IPS-18c (cell line): Measurements from ENCODE around the gene ATG14.
"Not testable (repeated sequence)": the region's sequence is repeated elsewhere in the genome, so short reads cannot be mapped to it uniquely, and the experiment has no call there.

Experiments used
- H3K4me3 ChIP-seq: 2 replicates; pipeline ENCODE4 v1.7.0; 2013; ENCODE audit warnings: low read depth, mild to moderate bottlenecking, low read length, moderate library complexity; ENCODE audit not compliant: insufficient read depth
- H3K9me3 ChIP-seq: one replicate; pipeline ENCODE4 v1.6.1; 2013; ENCODE audit warnings: mild to moderate bottlenecking, low read length, moderate library complexity; ENCODE audit not compliant: control insufficient read depth, insufficient read depth

The ATG14 gene

DNA sequence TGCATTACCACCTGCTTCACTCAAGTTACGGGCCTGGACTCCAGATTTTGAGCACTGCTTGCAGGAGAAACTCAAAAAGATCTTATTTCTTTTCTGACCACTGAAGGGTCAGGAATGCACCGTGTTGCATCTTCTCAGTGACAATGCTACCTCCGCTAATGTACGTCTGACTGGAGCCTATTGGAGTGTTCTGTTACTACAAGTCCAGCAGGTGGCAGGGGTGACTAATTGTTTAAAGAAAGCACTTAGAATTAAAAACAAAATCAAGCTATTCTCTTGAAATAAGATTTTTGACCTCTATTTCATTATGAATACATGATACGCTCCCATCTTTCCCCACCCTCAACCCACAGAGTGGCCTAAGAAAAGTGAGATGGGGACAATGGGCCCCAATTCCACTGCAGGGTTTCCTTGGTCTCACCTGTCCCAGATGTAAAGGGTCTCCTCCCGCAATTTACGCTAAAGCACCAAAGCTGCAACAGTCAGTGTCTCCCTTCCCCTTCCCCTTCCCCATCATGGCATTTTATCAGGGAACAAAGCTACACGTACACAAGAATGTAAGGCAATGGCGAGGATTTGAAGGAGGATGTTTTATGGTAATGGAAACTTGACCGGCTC, 26.5 kb upstream of the ATG14 start:
- Histone ChIP-seq H3K4me3 (no peak overlapping the region), H3K9me3 (no peaks in the 10 kb centered on the region)

GRCh38 chr14:55436931-55437330, 25.3 kb upstream of the ATG14 start:
- H3K9me3 ChIP-seq, result no peaks in the 10 kb centered on the region
- no peak overlapping the region for H3K4me3 ChIP-seq

DNA sequence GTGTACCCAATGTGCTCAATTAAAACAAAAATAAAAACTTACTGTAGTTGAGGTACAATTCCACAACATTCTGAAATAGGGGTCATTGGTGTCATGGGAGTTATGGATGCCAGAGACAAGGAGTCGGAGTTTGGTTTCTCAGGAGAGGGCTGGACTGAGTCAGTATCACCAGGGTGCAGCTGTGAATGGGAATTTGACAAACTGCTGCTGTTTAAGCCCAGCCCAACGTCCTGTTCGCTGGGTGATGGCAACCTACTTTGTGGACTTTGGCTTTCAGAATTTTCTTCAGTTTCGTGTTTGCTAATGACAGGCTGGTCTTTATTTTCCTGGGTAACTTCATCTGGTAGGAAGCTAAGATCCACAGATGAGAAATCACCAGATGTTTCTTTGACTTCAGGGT, 24.9 kb upstream of the ATG14 start:
- no peaks in the 10 kb centered on the region for H3K9me3 ChIP-seq
- H3K4me3 ChIP-seq, result no peak overlapping the region

DNA sequence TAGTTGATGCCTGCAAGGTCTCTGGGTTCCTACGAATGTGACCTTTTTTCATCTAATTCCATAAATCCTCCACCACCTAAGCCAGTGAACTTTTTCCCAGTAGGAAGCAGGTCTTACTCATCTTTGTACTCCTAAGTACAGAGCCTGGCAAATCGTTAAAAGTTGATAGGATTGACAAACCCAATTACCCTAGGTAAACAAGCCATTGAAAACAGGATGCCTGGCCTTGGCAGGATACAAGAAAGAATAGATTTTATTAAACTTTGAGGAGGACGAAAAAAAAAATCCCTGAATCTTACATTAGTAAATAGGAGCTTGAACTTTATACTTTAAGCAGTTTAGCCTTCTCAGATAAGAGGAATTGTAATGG, 23.2 kb upstream of the ATG14 start:
- no peaks in the 10 kb centered on the region for H3K9me3 ChIP-seq
- H3K4me3 ChIP-seq, result no peak overlapping the region

DNA sequence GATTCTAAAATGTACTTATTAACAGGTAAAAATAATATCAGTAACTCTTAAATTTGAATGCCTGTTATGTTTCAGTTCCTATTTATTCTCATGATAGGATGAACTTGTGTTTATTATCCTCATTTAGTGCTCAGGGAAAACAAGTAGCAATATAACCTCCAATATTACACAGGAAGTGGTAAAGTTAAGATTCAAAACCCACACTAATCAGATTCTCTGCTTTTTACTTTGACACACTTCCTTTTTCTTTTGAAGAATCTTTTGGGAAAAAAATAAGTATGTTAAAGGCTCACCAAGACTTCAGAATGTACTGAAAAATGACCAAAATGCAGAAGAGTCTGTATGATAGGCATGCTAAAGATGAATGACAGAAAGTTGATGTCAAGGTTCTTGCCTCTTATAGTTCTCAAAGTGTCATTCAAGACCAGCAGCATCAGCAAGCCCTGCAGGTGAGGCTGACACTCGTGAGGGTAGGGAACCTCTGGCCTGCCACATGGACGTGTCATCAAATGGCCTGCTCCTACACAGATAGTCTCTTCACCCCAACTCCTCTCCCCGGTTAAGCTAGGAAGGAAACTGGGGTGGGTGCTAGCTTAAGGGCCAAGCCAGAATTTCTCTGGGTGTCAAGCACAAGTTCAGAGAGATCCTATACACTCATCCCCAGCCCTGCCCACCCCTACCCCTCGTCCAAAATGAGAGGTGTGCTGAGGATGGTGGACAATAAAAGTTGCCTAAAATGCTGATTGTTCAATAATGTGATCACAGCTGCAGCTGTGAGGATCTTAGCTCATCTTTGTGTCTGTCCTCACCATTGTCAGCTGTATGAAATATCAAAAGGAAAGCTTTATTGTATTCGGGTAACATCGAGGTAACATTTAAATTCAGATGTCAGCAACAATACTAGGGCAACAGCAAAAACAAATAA, 22.5 kb upstream of the ATG14 start:
- H3K4me3 ChIP-seq, result no peak overlapping the region
- H3K9me3 ChIP-seq, result no peaks in the 10 kb centered on the region

DNA sequence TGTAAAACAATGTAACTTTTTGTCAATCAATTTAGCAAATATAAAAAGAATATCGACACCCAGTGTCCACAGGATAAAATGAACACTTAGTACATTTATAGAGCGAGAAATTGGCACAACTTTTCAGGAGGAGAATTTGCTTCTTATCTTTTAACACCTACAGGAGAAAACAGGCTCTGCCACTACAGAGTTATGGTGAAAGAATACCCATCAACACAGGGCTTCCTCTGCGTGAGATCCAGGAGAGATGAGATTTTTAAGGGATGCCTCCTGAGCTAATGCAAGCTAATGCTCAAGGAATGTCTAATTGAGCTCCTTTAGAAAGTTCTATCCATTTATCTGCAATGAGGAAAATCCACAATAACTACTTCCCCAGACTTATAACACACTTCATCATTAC, 21.0 kb upstream of the ATG14 start:
- Histone ChIP-seq H3K9me3 (no peaks in the 10 kb centered on the region), H3K4me3 (no peak overlapping the region)

DNA sequence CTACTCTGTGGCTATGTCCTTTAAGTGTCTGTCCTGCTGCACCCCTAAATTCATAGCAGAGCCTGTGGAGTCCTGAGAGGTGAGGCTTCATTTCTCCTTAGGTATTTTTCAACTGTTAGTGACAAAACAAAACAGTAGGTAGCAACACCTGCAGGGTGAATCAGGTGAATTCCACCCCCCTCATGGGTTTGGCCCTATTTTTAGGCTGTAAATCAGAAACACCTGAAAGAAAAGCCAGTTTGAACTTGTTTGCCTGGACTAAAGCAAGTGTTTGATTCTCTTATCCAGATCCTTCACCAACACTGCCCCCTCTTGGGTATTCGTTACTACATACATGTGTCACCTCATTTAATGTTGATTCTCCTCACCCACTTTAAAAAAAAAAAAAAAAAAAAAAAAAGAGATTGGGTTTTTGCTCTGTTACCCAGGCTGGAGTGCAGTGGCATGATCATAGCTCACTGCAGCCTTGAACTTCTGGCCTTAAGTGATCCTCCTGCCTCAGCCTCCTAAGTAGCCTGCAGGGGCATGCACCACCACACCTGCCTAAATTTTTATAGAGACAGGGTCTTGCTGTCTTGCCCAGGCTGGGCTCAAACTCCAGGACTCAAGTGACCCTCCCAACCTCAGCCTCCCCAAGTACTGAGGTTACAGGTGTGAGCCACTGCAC, 18.5 kb upstream of the ATG14 start:
- no peak overlapping the region for H3K4me3 ChIP-seq
- H3K9me3 ChIP-seq, result no peaks in the 10 kb centered on the region

DNA sequence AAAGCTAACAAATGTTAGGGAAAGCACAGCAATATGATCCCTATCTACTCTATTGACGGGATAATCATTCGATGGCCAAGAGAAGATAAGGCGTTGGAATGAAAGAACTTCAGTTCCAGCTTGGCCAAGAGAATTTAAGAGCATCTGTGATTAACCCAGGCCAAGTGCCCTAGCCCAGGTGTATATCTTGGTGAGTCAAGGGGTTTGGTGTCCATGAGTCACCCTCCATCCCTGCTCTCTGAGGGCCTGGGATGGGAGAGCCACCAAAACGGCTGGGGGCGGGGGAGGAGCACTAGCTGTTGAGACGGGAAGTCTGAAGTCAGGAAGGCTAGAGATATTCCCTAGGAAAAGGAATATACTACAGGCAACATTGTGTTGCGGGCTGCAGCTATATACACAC, 15.8 kb upstream of the ATG14 start:
- H3K4me3 ChIP-seq, result no peak overlapping the region
- H3K9me3 ChIP-seq, result no peaks in the 10 kb centered on the region

DNA sequence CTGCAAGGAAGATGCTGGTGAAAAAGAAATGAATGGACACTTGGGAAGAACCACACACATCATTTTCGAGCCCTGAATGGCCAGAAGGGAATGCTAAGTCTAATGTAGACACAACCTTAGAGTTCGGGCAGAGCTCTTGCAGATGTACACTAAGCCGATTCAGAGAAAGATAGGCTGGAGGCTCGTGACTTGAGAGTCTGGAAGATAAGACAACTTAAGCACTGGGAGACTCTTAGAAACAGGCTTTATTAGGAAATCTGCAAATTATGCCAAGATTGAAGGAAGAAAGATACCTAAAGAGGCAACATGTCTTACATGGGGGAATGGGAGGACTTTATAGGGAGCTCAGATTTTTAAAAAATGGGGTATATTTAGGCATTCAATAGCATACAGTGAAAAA, 15.3 kb upstream of the ATG14 start:
- no peaks in the 10 kb centered on the region for H3K9me3 ChIP-seq
- no peak overlapping the region for H3K4me3 ChIP-seq

- Histone ChIP-seq H3K9me3 (no peaks in the 10 kb centered on the region), H3K4me3 (no peak overlapping the region)
Measured at GRCh38 chr14:55425091-55425490, 13.5 kb upstream of the ATG14 start.

- no peak overlapping the region for H3K4me3 ChIP-seq
- no peaks in the 10 kb centered on the region for H3K9me3 ChIP-seq
Measured at GRCh38 chr14:55423969-55424368, 12.3 kb upstream of the ATG14 start.

DNA sequence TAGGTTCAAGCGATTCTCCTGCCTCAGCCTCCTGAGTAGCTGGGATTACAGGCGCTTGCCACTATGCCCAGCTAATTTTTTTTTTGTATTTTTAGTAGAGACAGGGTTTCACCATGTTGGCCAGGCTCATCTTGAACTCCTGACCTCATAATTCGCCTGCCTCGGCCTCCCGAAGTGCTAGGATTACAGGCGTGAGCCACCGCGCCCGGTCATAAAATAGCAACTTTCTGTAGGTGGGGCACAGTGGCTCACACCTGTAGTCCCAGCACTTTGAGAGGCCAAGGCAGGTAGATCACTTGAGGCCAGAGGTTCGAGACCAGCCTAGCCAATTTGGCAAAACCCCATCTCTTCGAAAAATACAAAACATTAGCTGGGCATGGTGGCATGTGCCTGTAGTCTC, 10.7 kb upstream of the ATG14 start:
- H3K9me3 ChIP-seq, H3K4me3 ChIP-seq: not testable (repeated sequence)

DNA sequence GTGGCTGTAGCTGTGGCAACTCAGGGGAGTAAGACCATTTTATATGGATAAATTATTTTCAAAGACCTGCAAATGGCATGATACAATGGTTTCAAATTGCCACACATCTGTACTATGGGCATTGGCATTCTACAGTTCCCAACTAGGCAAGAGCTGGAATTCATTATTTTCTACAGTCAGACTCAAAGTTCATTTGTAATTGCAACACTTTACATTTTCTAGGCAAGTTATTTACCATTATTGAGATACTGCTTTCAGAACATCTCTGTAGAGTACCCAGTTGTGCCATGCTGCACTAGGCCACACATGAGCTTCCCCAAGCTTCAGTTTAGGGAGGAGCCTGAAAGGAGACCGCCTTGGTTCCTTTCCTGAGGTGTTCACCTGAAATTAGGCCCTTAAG, 8.0 kb upstream of the ATG14 start:
- H3K4me3 ChIP-seq, result no peak overlapping the region
- H3K9me3 ChIP-seq, result no peaks in the 10 kb centered on the region

GRCh38 chr14:55418411-55418810, 6.8 kb upstream of the ATG14 start:
- no peak overlapping the region for H3K4me3 ChIP-seq

DNA sequence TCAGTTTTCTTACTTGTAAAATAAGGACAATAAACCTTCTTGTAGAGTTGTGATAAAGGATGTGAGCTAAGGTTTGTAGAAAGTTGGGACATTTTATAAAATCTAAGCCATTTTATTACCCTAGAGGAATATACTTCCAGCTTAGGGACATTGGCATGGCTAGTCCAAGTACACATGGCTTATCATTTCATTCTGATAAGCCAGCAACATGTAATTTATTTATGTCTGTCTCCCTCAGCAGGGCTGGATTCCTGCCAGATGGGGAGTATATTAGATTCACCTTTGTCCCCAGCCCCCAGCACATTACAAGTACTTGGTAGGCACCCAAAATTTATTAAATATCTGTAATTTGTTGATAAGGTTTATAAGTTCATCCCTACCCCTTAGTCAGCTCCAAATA, 6.3 kb upstream of the ATG14 start:
- H3K9me3 ChIP-seq, result no peaks in the 10 kb centered on the region
- H3K4me3 ChIP-seq, result no peak overlapping the region

More at GRCh38 chr14:55418411-55418810, 6.8 kb upstream of the ATG14 start:
- no peaks in the 10 kb centered on the region for H3K9me3 ChIP-seq

DNA sequence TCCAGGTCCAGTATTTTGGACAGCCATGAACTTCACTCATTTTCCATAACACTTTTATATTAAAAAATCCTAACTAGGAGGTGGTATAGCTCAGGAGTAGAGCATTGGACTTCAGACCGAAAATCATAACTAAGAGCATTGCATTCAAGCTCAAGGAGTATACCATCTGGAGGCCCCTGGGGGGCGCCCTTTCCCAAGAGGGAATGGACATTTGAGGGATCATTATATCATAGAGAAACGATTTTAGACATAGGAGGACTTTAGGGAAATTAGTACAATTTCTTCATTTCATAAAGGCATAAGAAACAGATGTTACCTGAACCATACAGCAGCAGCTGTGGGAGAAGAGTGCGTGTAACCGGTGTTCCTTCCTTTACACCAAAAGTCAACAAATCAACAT, 5.2 kb upstream of the ATG14 start:
- no peaks in the 10 kb centered on the region for H3K9me3 ChIP-seq
- no peak overlapping the region for H3K4me3 ChIP-seq

DNA sequence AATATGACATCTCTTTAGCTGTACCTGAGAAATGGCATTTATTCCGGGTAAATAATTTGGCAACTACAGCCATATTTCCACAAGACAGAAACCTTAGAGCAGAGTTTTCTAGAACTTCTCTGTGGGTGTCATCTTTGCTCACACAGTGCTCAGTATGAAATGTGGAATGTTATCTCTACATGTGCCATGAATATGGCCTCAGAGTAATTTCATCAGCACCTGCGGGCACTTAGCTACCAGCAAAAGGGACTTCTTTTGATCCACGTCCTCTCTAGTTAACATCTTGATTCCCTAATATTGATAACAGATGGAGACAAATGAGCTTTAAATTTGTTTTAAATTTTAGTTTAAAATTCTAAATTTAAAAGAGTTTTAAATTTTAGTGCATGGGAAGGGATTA, 2.9 kb upstream of the ATG14 start:
- no peak overlapping the region for H3K4me3 ChIP-seq
- no peaks in the 10 kb centered on the region for H3K9me3 ChIP-seq

DNA sequence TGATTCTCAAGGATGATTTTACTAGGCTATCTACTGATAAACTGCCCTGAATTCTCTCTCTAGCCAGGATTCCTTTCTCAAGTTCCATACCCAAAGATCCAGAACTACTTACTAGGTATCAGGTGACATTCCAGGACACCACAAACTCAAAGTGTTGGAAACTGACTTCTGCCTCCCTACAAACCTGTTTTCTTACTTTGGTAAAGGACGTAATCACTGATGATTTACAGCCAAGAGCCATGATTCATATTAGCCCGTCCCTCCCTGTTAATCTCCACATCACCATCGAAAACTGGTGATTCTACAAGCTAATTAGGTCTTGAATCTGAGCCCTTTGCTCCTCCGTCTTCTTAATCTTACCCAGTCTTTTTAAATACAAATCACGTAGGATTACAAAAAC, 1.0 kb upstream of the ATG14 start:
- Histone ChIP-seq H3K4me3 (no peak overlapping the region), H3K9me3 (no peaks in the 10 kb centered on the region)
